HL-60 (cell line): Measurements from ENCODE around the gene ALDH4A1.

Experiments used
- DNase-seq, 2 experiments: peaks; one replicate each; pipeline ENCODE4 v3.0.0-alpha.2; 2010 to 2020; ENCODE audit warnings: low read depth in 1 of 2, low spot score in 1 of 2
- H3K27ac ChIP-seq: fragments of 250-450 bp; sonication (Bioruptor Pico); replicated peaks from 2 replicates; pipeline ENCODE4 v1.5.1; 2020; ENCODE audit warnings: mild to moderate bottlenecking, moderate library complexity
- H3K27me3 ChIP-seq: fragments of 250-450 bp; sonication (Bioruptor Pico); 2 replicates; pipeline ENCODE4 v1.5.1; 2021; ENCODE audit warnings: mild to moderate bottlenecking, moderate library complexity; ENCODE audit not compliant: insufficient read depth, poor library complexity, severe bottlenecking
- H3K4me3 ChIP-seq: replicated peaks from 2 replicates; pipeline ENCODE4 v1.5.1; 2011; ENCODE audit warnings: mild to moderate bottlenecking, control low read depth, low read length; ENCODE audit not compliant: insufficient read depth
- GABPA ChIP-seq: IDR thresholded peaks from 2 replicates; pipeline ENCODE4 v1.6.1; 2012; ENCODE audit warnings: low read depth
- POLR2AphosphoS5 ChIP-seq: IDR thresholded peaks from 2 replicates; pipeline ENCODE4 v1.6.1; 2012; ENCODE audit warnings: low read depth
- REST ChIP-seq: IDR thresholded peaks from 2 replicates; pipeline ENCODE4 v1.6.1; 2012; ENCODE audit warnings: low read depth; ENCODE audit not compliant: insufficient replicate concordance
- SPI1 ChIP-seq: IDR thresholded peaks from 2 replicates; pipeline ENCODE4 v1.6.1; 2012; ENCODE audit warnings: low read depth, mild to moderate bottlenecking, borderline replicate concordance
- TF ChIP-seq, protein P1 (sequence below): IDR thresholded peaks from one replicate; pipeline ENCODE4 v1.5.1; 2011; ENCODE audit warnings: low read length, control low read depth, inconsistent platforms; ENCODE audit not compliant: insufficient read depth

Gene ALDH4A1

GRCh38 chr1:18927654-18928272 lies 25.4 kb upstream of the ALDH4A1 start:
- Histone ChIP-seq H3K27me3 (no peaks in the 10 kb centered on the region), H3K4me3 (no peak overlapping the region), H3K27ac (peak overlapping the region; percentile 63)
- peak in 1 of 2 experiments; percentile 83 for DNase-seq
- TF ChIP-seq POLR2AphosphoS5 (0 out of 2 replicates have a peak, but pooled peaks have one; percentile 41), GABPA (no peak)
- TF ChIP-seq, protein P1, sequence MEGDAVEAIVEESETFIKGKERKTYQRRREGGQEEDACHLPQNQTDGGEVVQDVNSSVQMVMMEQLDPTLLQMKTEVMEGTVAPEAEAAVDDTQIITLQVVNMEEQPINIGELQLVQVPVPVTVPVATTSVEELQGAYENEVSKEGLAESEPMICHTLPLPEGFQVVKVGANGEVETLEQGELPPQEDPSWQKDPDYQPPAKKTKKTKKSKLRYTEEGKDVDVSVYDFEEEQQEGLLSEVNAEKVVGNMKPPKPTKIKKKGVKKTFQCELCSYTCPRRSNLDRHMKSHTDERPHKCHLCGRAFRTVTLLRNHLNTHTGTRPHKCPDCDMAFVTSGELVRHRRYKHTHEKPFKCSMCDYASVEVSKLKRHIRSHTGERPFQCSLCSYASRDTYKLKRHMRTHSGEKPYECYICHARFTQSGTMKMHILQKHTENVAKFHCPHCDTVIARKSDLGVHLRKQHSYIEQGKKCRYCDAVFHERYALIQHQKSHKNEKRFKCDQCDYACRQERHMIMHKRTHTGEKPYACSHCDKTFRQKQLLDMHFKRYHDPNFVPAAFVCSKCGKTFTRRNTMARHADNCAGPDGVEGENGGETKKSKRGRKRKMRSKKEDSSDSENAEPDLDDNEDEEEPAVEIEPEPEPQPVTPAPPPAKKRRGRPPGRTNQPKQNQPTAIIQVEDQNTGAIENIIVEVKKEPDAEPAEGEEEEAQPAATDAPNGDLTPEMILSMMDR: no peak

- H3K27me3 ChIP-seq: no peaks in the 10 kb centered on the region
- peak overlapping the region; percentile 63 for H3K27ac ChIP-seq
- TF ChIP-seq, protein P1: no peak
- TF ChIP-seq SPI1 (no peak), GABPA (no peak), REST (no peak), POLR2AphosphoS5 (no peak)
- H3K4me3 ChIP-seq: no peak overlapping the region
- DNase-seq: no peak
These were observed 24.8 kb upstream of the ALDH4A1 start for GRCh38 chr1:18927082-18927653.

- peak; percentile 71 to 76 for DNase-seq
- TF ChIP-seq SPI1: peak; percentile 59; the same call in 1 of the 2 replicates
- TF ChIP-seq GABPA: peak; percentile 58
- TF ChIP-seq, protein P1: no peak
- H3K4me3 ChIP-seq: no peak overlapping the region
- H3K27me3 ChIP-seq: no peaks in the 10 kb centered on the region
- peak overlapping the region; percentile 63 for H3K27ac ChIP-seq
These were observed 24.1 kb upstream of the ALDH4A1 start for GRCh38 chr1:18926315-18927081.

DNA sequence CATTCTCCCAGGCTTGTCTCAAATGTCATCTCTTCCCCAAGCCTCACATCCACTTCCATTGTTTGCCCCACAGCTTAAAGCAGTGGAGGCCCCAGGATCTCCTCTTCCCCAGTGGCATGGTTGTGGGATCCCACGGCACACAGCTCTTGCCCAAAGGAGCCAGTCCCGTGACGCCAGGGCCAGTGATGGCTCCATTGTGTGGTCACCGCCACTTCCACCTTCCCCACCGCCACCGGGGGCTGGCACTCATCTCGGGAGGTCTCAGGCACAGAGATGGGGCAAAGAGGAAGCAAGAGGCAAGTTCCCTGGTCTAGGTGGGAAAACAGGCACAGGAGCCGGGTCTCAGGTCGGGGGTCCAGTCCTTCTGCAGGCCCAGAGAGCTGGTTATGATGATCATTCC lies 22.9 kb upstream of the ALDH4A1 start:
- DNase-seq: no peak
- H3K27ac ChIP-seq: no peak overlapping the region
- H3K27me3 ChIP-seq: no peaks in the 10 kb centered on the region
- no peak overlapping the region for H3K4me3 ChIP-seq
- TF ChIP-seq GABPA (no peak), POLR2AphosphoS5 (no peak), REST (no peak)
